GM12892 (cell line): ENCODE results near the gene SVBP.

Experiments used
- DNase-seq: peaks from one replicate; pipeline ENCODE4 v3.0.0; 2011; ENCODE audit not compliant: insufficient read length
- FAIRE-seq: peaks from 2 replicates; lab custom pipeline; 2011; peaks lifted over from hg19 to GRCh38; lab: Jason Lieb, UNC
- POLR2A ChIP-seq: IDR thresholded peaks from 2 replicates; pipeline ENCODE4 v1.6.1; 2011; ENCODE audit warnings: low read depth, low read length, control low read depth
- POLR2AphosphoS5 ChIP-seq: IDR thresholded peaks from 2 replicates; pipeline ENCODE4 v1.6.1; 2011; ENCODE audit warnings: low read depth, low read length, control low read depth
- TAF1 ChIP-seq: IDR thresholded peaks from 2 replicates; pipeline ENCODE4 v1.6.1; 2011; ENCODE audit warnings: low read depth, mild to moderate bottlenecking, control low read depth, low read length, borderline replicate concordance

SVBP gene

GRCh38 chr1:42767510-42768000, 49.6 kb downstream of the SVBP start:
- TF ChIP-seq POLR2A (no peak), TAF1 (no peak), POLR2AphosphoS5 (no peak; the same call in 1 of the 2 replicates)
- FAIRE-seq (peak; percentile 56), DNase-seq (no peak)

GRCh38 chr1:42766741-42767509, 50.3 kb downstream of the SVBP start, which contains the start of the genes C1orf50 and P3H1:
Gene C1orf50, plus strand, starts transcription at chr1:42767249. Its CDS starts 63 bp downstream, at chr1:42767312.
Gene P3H1, minus strand, starts transcription at chr1:42767028. Its CDS starts 57 bp downstream, at chr1:42766971.
- peak; percentile 95 for FAIRE-seq
- DNase-seq: peak; percentile 87
- TF ChIP-seq POLR2AphosphoS5 (peak; percentile 97), POLR2A (peak; percentile 98), TAF1 (peak; percentile 70)

- FAIRE-seq: peak; percentile 77
- TF ChIP-seq TAF1 (no peak), POLR2AphosphoS5 (no peak), POLR2A (no peak)
- no peak for DNase-seq
Observed at GRCh38 chr1:42765832-42766740, 51.1 kb downstream of the SVBP start.

- FAIRE-seq (no peak), DNase-seq (no peak)
- TF ChIP-seq POLR2AphosphoS5 (no peak), TAF1 (no peak), POLR2A (no peak)
Observed at GRCh38 chr1:42765269-42765668, 51.9 kb downstream of the SVBP start.

GRCh38 chr1:42762269-42762668, 54.9 kb downstream of the SVBP start:
- no peak for TF ChIP-seq POLR2A
- TF ChIP-seq POLR2AphosphoS5: no peak
- TF ChIP-seq TAF1: no peak

GRCh38 chr1:42761567-42761966, 55.6 kb downstream of the SVBP start:
- no peak for DNase-seq
- FAIRE-seq: no peak
- no peak for TF ChIP-seq POLR2AphosphoS5
- no peak for TF ChIP-seq TAF1
- no peak for TF ChIP-seq POLR2A

More at GRCh38 chr1:42762269-42762668, 54.9 kb downstream of the SVBP start:
- DNase-seq: no peak
- no peak for FAIRE-seq

- FAIRE-seq: no peak
- TF ChIP-seq POLR2AphosphoS5: no peak
- no peak for TF ChIP-seq POLR2A
- no peak for TF ChIP-seq TAF1
- no peak for DNase-seq
Observed at GRCh38 chr1:42759114-42759513, 58.1 kb downstream of the SVBP start.

GRCh38 chr1:42758641-42759040, 58.6 kb downstream of the SVBP start:
- no peak for DNase-seq
- TF ChIP-seq POLR2AphosphoS5 (no peak), POLR2A (no peak), TAF1 (no peak)
- FAIRE-seq: no peak

GRCh38 chr1:42757892-42758275, 59.3 kb downstream of the SVBP start:
- DNase-seq (no peak), FAIRE-seq (no peak)
- TF ChIP-seq POLR2AphosphoS5 (no peak), POLR2A (no peak), TAF1 (no peak)
